Skeletal muscle satellite cell (primary cell): ENCODE results near the gene PCSK5.

Experiments
- H3K27me3 ChIP-seq: 2 replicates; pipeline ENCODE4 v1.7.0; 2013; ENCODE audit warnings: low read length; ENCODE audit not compliant: control insufficient read depth, insufficient read depth
- H3K36me3 ChIP-seq: 2 replicates; pipeline ENCODE4 v1.7.0; 2013; ENCODE audit warnings: mild to moderate bottlenecking, control low read depth, low read length; ENCODE audit not compliant: insufficient read depth
- H3K4me1 ChIP-seq: 2 replicates; pipeline ENCODE4 v1.7.0; 2013; ENCODE audit warnings: low read length; ENCODE audit not compliant: control insufficient read depth, insufficient read depth
- H3K4me2 ChIP-seq: 2 replicates; pipeline ENCODE4 v1.7.0; 2013; ENCODE audit warnings: mild to moderate bottlenecking, low read length
- H3K4me3 ChIP-seq: 2 replicates; pipeline ENCODE4 v1.7.0; 2013; ENCODE audit warnings: low read length
- H3K9ac ChIP-seq: 2 replicates; pipeline ENCODE4 v1.7.0; 2013; ENCODE audit warnings: mild to moderate bottlenecking, low read depth, low read length, moderate library complexity
- H3K9me3 ChIP-seq: replicated peaks from 2 replicates; pipeline ENCODE4 v1.7.0; 2013; ENCODE audit warnings: mild to moderate bottlenecking, control low read depth, low read length

PCSK5 gene

DNA sequence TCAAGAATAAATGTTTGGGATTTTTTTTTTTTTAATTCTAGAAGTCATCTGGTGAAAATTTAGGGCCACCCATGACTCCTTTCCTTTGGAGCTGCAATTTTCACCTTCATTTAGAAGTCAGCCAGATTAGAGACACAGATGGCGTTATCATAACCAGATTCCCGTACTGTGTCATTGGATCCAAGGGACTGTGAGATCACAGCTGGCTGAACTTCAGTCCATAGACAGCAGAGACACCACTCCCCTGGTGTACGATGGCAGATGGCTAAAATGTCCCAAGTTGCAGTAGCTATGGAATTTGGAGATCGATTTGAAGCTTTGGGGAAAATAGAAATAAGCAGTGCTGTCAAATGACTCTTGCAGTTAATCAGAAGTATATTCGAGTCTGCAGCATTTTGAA, 287.5 kb downstream of the PCSK5 start:
- Histone ChIP-seq H3K36me3 (no peaks in the 10 kb centered on the region), H3K27me3 (no peaks in the 10 kb centered on the region), H3K9ac (no peak overlapping the region), H3K4me2 (no peak overlapping the region), H3K4me3 (no peak overlapping the region), H3K9me3 (no peaks in the 10 kb centered on the region), H3K4me1 (peaks cover 17% of the 10 kb centered on the region)

- Histone ChIP-seq H3K9ac (no peak overlapping the region), H3K4me1 (peaks cover 17% of the 10 kb centered on the region), H3K9me3 (no peaks in the 10 kb centered on the region), H3K36me3 (no peaks in the 10 kb centered on the region), H3K4me3 (no peak overlapping the region), H3K4me2 (no peak overlapping the region), H3K27me3 (no peaks in the 10 kb centered on the region)
Measured at GRCh38 chr9:76180541-76180940, 290.1 kb downstream of the PCSK5 start.

- no peak overlapping the region for H3K4me3 ChIP-seq
- no peaks in the 10 kb centered on the region for H3K27me3 ChIP-seq
- no peaks in the 10 kb centered on the region for H3K36me3 ChIP-seq
- peaks cover 15% of the 10 kb centered on the region for H3K4me1 ChIP-seq
- H3K4me2 ChIP-seq = peak overlapping the region; percentile 1
- H3K9me3 ChIP-seq = no peaks in the 10 kb centered on the region
- H3K9ac ChIP-seq = no peak overlapping the region
Measured at GRCh38 chr9:76181020-76181641, 290.7 kb downstream of the PCSK5 start.

- H3K36me3 ChIP-seq = no peaks in the 10 kb centered on the region
- no peak overlapping the region for H3K9ac ChIP-seq
- H3K27me3 ChIP-seq = no peaks in the 10 kb centered on the region
- H3K4me2 ChIP-seq = peak overlapping the region; percentile 1
- H3K4me3 ChIP-seq = no peak overlapping the region
- peaks cover 11% of the 10 kb centered on the region for H3K4me1 ChIP-seq
- no peaks in the 10 kb centered on the region for H3K9me3 ChIP-seq
Measured at GRCh38 chr9:76181781-76182180, 291.3 kb downstream of the PCSK5 start.

- no peak overlapping the region for H3K4me2 ChIP-seq
- H3K27me3 ChIP-seq = no peaks in the 10 kb centered on the region
- no peak overlapping the region for H3K4me3 ChIP-seq
- H3K36me3 ChIP-seq = no peaks in the 10 kb centered on the region
- no peak overlapping the region for H3K9ac ChIP-seq
- no peaks in the 10 kb centered on the region for H3K9me3 ChIP-seq
- peaks cover 11% of the 10 kb centered on the region for H3K4me1 ChIP-seq
Measured at GRCh38 chr9:76185432-76185831, 295.0 kb downstream of the PCSK5 start.

DNA sequence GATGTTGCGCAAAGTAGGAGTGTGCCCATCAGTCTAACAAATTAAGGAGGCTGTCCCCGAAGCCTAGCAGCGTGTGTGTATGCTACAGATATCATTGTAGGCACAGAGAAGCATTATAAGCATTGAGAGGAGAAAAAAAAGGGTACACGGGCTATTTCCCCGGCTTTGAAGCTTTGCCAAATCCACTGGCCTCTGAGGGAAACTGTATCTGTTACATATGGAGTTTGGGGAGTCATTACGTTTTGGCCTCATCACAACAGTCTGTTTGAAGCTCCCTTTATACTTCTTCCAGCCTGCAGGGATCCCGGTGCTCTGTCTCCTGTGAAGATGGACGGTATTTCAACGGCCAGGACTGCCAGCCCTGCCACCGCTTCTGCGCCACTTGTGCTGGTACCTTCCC, 297.8 kb downstream of the PCSK5 start:
- H3K9me3 ChIP-seq = no peaks in the 10 kb centered on the region
- H3K27me3 ChIP-seq = no peaks in the 10 kb centered on the region
- H3K4me2 ChIP-seq = no peak overlapping the region
- no peaks in the 10 kb centered on the region for H3K36me3 ChIP-seq
- no peak overlapping the region for H3K9ac ChIP-seq
- H3K4me1 ChIP-seq = no peaks in the 10 kb centered on the region
- no peak overlapping the region for H3K4me3 ChIP-seq

- Histone ChIP-seq H3K4me1 (no peaks in the 10 kb centered on the region), H3K36me3 (no peaks in the 10 kb centered on the region), H3K4me2 (no peak overlapping the region), H3K9ac (no peak overlapping the region), H3K9me3 (no peaks in the 10 kb centered on the region), H3K27me3 (no peaks in the 10 kb centered on the region), H3K4me3 (no peak overlapping the region)
Measured at GRCh38 chr9:76188905-76189304, 298.4 kb downstream of the PCSK5 start.

GRCh38 chr9:76191493-76191892, 301.0 kb downstream of the PCSK5 start:
- Histone ChIP-seq H3K9me3 (no peaks in the 10 kb centered on the region), H3K27me3 (no peaks in the 10 kb centered on the region), H3K9ac (no peak overlapping the region)

GRCh38 chr9:76192013-76192412, 301.5 kb downstream of the PCSK5 start:
- no peaks in the 10 kb centered on the region for H3K27me3 ChIP-seq
- H3K36me3 ChIP-seq = no peaks in the 10 kb centered on the region
- H3K4me1 ChIP-seq = peaks cover 8% of the 10 kb centered on the region
- H3K9ac ChIP-seq = no peak overlapping the region
- no peaks in the 10 kb centered on the region for H3K9me3 ChIP-seq
- H3K4me2 ChIP-seq = no peak overlapping the region
- H3K4me3 ChIP-seq = no peak overlapping the region

More at GRCh38 chr9:76191493-76191892, 301.0 kb downstream of the PCSK5 start:
- Histone ChIP-seq H3K4me2 (no peak overlapping the region), H3K4me1 (peaks cover 8% of the 10 kb centered on the region), H3K4me3 (no peak overlapping the region), H3K36me3 (no peaks in the 10 kb centered on the region)

DNA sequence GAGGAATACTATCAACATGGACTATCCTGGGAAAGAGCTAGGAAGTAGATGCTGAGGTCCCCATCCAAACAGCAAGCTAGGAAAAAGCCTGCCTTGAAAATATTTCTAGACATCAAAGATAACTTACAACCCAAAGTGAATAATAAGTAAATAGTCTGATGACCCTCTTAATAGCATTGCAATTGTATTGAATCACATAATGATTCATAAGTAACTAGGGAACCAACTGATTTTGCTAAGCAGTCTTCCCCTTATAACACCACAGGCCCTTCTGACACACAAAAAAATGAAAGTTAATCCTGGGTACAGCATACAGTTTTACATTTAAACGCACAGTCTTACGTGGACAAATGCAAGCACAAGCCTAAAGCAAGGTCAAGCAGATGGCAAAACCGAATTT, 304.4 kb downstream of the PCSK5 start:
- H3K9me3 ChIP-seq = no peaks in the 10 kb centered on the region
- no peak overlapping the region for H3K9ac ChIP-seq
- peak overlapping the region; percentile 3 for H3K4me2 ChIP-seq
- no peaks in the 10 kb centered on the region for H3K36me3 ChIP-seq
- H3K4me1 ChIP-seq = peaks cover 8% of the 10 kb centered on the region
- H3K4me3 ChIP-seq = no peak overlapping the region
- H3K27me3 ChIP-seq = no peaks in the 10 kb centered on the region

GRCh38 chr9:76198336-76198735, 307.9 kb downstream of the PCSK5 start:
- no peak overlapping the region for H3K4me2 ChIP-seq
- H3K9ac ChIP-seq = no peak overlapping the region
- peaks cover 12% of the 10 kb centered on the region for H3K4me1 ChIP-seq
- H3K9me3 ChIP-seq = no peaks in the 10 kb centered on the region
- H3K4me3 ChIP-seq = no peak overlapping the region
- no peaks in the 10 kb centered on the region for H3K36me3 ChIP-seq
- H3K27me3 ChIP-seq = peaks cover under 1% of the 10 kb centered on the region

GRCh38 chr9:76200315-76200714, 309.8 kb downstream of the PCSK5 start:
- Histone ChIP-seq H3K36me3 (no peaks in the 10 kb centered on the region), H3K9me3 (no peaks in the 10 kb centered on the region), H3K4me1 (peaks cover 3% of the 10 kb centered on the region), H3K27me3 (peaks cover 15% of the 10 kb centered on the region), H3K4me3 (no peak overlapping the region), H3K4me2 (no peak overlapping the region), H3K9ac (no peak overlapping the region)
